Panc1 (cell line): ENCODE results near the gene MACROD2. TPM values are rescaled to one million over a fixed set of nuclear protein-coding genes. Genes with fewer than 3 reads are reported as not detected.

Experiments
- ATAC-seq: fragments of 200-7000 bp; cut with Tn5 transposase; 2 replicates; pipeline ENCODE4 v1.9.1; 2020; ENCODE audit warnings: mild to moderate bottlenecking, moderate library complexity
- BruUV-seq: library from RNA; stranded (reverse); fragments of 400-500 nt; replicated peaks from 2 replicates; lab custom pipeline; 2021; lab: Mats Ljungman, UMichigan
- CTCF ChIA-PET: fragments of 300-600 bp; sonication (Branson Sonifier 250); formaldehyde crosslinking; loops from one replicate; lab custom pipeline; 2022; ENCODE audit warnings: antibody characterized with exemption; lab: Charles Lee
- POLR2A ChIA-PET: fragments of 300-600 bp; sonication (Branson Sonifier 250); formaldehyde crosslinking; loops from one replicate; lab custom pipeline; 2022; ENCODE audit warnings: antibody characterized with exemption; lab: Charles Lee
- DNase-seq: peaks from one replicate; pipeline ENCODE4 v3.0.0-alpha.2; 2010; ENCODE audit warnings: low read depth, low spot score
- H3K27ac ChIP-seq: 2 replicates; pipeline ENCODE4 v1.5.1; 2011; ENCODE audit warnings: mild to moderate bottlenecking, low read length, inconsistent platforms
- H3K27me3 ChIP-seq: fragments of 200-500 bp; sonication (Bioruptor generic); 2 replicates; pipeline ENCODE4 v1.6.0; 2014; ENCODE audit warnings: low read length, inconsistent platforms; ENCODE audit not compliant: control insufficient read depth, insufficient read depth
- H3K36me3 ChIP-seq: fragments of 200-500 bp; sonication (Bioruptor generic); 2 replicates; pipeline ENCODE4 v1.5.1; 2014; ENCODE audit warnings: inconsistent platforms, mild to moderate bottlenecking, low read length, moderate library complexity; ENCODE audit not compliant: control insufficient read depth, insufficient read depth
- H3K4me1 ChIP-seq: 2 replicates; pipeline ENCODE4 v1.5.1; 2011; ENCODE audit warnings: inconsistent platforms, mild to moderate bottlenecking, low read length, moderate library complexity; ENCODE audit not compliant: control insufficient read depth, insufficient read depth
- H3K4me3 ChIP-seq, 2 experiments: 2 replicates each; pipeline ENCODE4 v1.5.1; 2011 to 2012; ENCODE audit warnings: low read depth in 2 of 2, low read length in 2 of 2, mild to moderate bottlenecking in 2 of 2, inconsistent platforms in 1 of 2, moderate library complexity in 1 of 2
- H3K9me3 ChIP-seq: fragments of 200-500 bp; sonication (Bioruptor generic); 2 replicates; pipeline ENCODE4 v1.5.1; 2014; ENCODE audit warnings: low read depth, mild to moderate bottlenecking, inconsistent platforms, low read length, moderate library complexity; ENCODE audit not compliant: control insufficient read depth, insufficient read depth
- CTCF ChIP-seq: fragments of 450-650 bp; IDR thresholded peaks from 2 replicates; pipeline ENCODE4 v1.5.1; 2017; ENCODE audit warnings: mild to moderate bottlenecking
- POLR2AphosphoS5 ChIP-seq: IDR thresholded peaks from 2 replicates; pipeline ENCODE4 v1.6.1; 2012; ENCODE audit warnings: mild to moderate bottlenecking, low read depth, low read length, moderate library complexity
- REST ChIP-seq, 2 experiments: IDR thresholded peaks; 2 replicates each; pipeline ENCODE4 v1.6.1; 2011 to 2012; ENCODE audit warnings: low read depth in 2 of 2, control low read depth in 1 of 2, low read length in 1 of 2, mild to moderate bottlenecking in 1 of 2, moderate library complexity in 1 of 2; ENCODE audit not compliant: insufficient read depth in 1 of 2
- SIN3A ChIP-seq: IDR thresholded peaks from 2 replicates; pipeline ENCODE4 v1.6.1; 2012; ENCODE audit warnings: low read depth, mild to moderate bottlenecking, low read length, moderate library complexity, borderline replicate concordance; ENCODE audit not compliant: insufficient read depth
- TCF7L2 ChIP-seq: IDR thresholded peaks from 2 replicates; pipeline ENCODE4 v1.6.1; 2011; ENCODE audit warnings: mild to moderate bottlenecking, low read depth, low read length, inconsistent platforms
- in situ Hi-C: cut with HindIII; loops from 2 replicates; pipeline ENCODE4 v1.10.0; 2016; ENCODE audit warnings: low sequenced_read_pairs, low pct_unique_long_range_greater_than_20kb
- intact Hi-C: fragments of 100-400 bp; cut with micrococcal nuclease; formaldehyde crosslinking; loops from one replicate; pipeline ENCODE4 v1.10.0; 2022; ENCODE audit not compliant: unreplicated experiment
- total RNA-seq: library from RNA; stranded (reverse); gene quantifications from one replicate; pipeline ENCODE4 v1.2.1, GENCODE V29; 2021; ENCODE audit not compliant: unreplicated experiment

MACROD2 gene
- total RNA-seq, 1 experiment from 2014 or later, result 1.2 TPM

GRCh38 chr20:14415467-14415866 lies 420.2 kb downstream of the MACROD2 start:
- CTCF ChIA-PET, result no interaction called here
- no peaks in the 10 kb centered on the region for H3K27me3 ChIP-seq
- no peak overlapping the region for H3K4me3 ChIP-seq
- TF ChIP-seq TCF7L2 (no peak), REST (IDR thresholded peaks at IDR 0.05; ENCODE audit: insufficient read depth in 1 of 2, low read depth in 2 of 2, low read length in 1 of 2) (no peak), SIN3A (no peak), CTCF (no peak), POLR2AphosphoS5 (no peak)
- in situ Hi-C loops, result no loop called here
- no peaks in the 10 kb centered on the region for H3K36me3 ChIP-seq
- ATAC-seq, result no peak
- intact Hi-C loops, result no loop called here
- no peak for DNase-seq
- BruUV-seq, result no TSS peak
- H3K9me3 ChIP-seq, result no peaks in the 10 kb centered on the region
- POLR2A ChIA-PET, result no interaction called here
- H3K27ac ChIP-seq, result no peak overlapping the region
- H3K4me1 ChIP-seq, result no peaks in the 10 kb centered on the region

GRCh38 chr20:14418376-14418775 lies 423.1 kb downstream of the MACROD2 start:
- ATAC-seq (no peak), DNase-seq (no peak)
- Histone ChIP-seq H3K4me3 (no peak overlapping the region), H3K27ac (no peak overlapping the region), H3K9me3 (no peaks in the 10 kb centered on the region), H3K27me3 (no peaks in the 10 kb centered on the region), H3K36me3 (no peaks in the 10 kb centered on the region), H3K4me1 (no peaks in the 10 kb centered on the region)
- intact Hi-C loops (no loop called here), in situ Hi-C loops (no loop called here)
- POLR2A ChIA-PET, result no interaction called here
- CTCF ChIA-PET, result no interaction called here
- TF ChIP-seq REST (IDR thresholded peaks at IDR 0.05; ENCODE audit: insufficient read depth in 1 of 2, low read depth in 2 of 2, low read length in 1 of 2) (no peak), TCF7L2 (no peak), SIN3A (no peak), POLR2AphosphoS5 (no peak), CTCF (no peak)
- BruUV-seq, result no TSS peak
